Measurements from ENCODE around the gene CES1.

GRCh38 chr16:55868137-55868536, 35.2 kb upstream of the CES1 start:
- no peak for TF ChIP-seq CTCF (IDR thresholded peaks at IDR 0.05; ENCODE audit: low read length)
- TF ChIP-seq EZH2 (optimal IDR thresholded peaks at IDR 0.05; ENCODE audit: low read depth, low read length) = no peak

Measured in MM.1S (cell line).